OCI-LY1 (cell line): Measurements from ENCODE around the gene DENND4A.

ENCODE experiments used
- EZH2 ChIP-seq: fragments of 200-600 bp; sonication (generic), shearing (Covaris generic); IDR thresholded peaks from 2 replicates; pipeline ENCODE4 v1.8.0; 2017; ENCODE audit warnings: borderline replicate concordance, mixed run types, mild to moderate bottlenecking, antibody characterized with exemption, low read length, moderate library complexity, mixed read lengths
- TF ChIP-seq, protein P1 (sequence below): fragments of 200-600 bp; sonication (generic), shearing (Covaris generic); IDR thresholded peaks from 2 replicates; pipeline ENCODE4 v1.5.1; 2017; ENCODE audit warnings: mild to moderate bottlenecking, antibody characterized with exemption, low read length, moderate library complexity, mixed read lengths

DNA sequence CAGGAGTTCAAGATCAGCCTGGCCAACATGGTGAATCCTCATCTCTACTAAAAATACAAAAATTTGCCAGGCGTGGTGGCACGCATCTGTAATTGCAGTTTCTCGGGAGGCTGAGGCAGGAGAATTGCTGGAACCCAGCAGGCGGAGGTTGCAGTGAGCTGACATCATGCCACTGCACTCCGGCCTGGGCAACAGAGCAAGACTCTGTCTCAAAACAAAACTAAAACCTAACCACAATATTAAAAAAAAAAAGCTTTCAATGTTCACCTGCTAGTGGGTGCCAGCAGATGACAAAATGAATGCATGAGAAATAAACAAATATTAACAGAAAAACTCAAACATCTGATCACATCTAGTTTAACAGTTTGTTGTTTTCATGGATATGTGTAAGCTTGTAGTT, 161.3 kb downstream of the DENND4A start:
- TF ChIP-seq, protein P1, sequence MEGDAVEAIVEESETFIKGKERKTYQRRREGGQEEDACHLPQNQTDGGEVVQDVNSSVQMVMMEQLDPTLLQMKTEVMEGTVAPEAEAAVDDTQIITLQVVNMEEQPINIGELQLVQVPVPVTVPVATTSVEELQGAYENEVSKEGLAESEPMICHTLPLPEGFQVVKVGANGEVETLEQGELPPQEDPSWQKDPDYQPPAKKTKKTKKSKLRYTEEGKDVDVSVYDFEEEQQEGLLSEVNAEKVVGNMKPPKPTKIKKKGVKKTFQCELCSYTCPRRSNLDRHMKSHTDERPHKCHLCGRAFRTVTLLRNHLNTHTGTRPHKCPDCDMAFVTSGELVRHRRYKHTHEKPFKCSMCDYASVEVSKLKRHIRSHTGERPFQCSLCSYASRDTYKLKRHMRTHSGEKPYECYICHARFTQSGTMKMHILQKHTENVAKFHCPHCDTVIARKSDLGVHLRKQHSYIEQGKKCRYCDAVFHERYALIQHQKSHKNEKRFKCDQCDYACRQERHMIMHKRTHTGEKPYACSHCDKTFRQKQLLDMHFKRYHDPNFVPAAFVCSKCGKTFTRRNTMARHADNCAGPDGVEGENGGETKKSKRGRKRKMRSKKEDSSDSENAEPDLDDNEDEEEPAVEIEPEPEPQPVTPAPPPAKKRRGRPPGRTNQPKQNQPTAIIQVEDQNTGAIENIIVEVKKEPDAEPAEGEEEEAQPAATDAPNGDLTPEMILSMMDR = no peak
- TF ChIP-seq EZH2 = no peak
